Measurements from ENCODE around the gene LAG3.

Gene LAG3

GRCh38 chr12:6790496-6791150, 18.3 kb downstream of the LAG3 start:
- no peak for DNase-seq (ENCODE audit: low read depth)

GRCh38 chr12:6791931-6792520, 19.7 kb downstream of the LAG3 start:
- DNase-seq (ENCODE audit: low read depth), result no peak

- DNase-seq (ENCODE audit: low read depth), result no peak
Observed at GRCh38 chr12:6792522-6793201, 20.3 kb downstream of the LAG3 start.

GRCh38 chr12:6795088-6795487, 22.8 kb downstream of the LAG3 start:
- no peak for DNase-seq (ENCODE audit: low read depth)

- DNase-seq (ENCODE audit: low read depth), result no peak
Observed at GRCh38 chr12:6796576-6796975, 24.3 kb downstream of the LAG3 start.

- DNase-seq (ENCODE audit: low read depth), result no peak
Observed at GRCh38 chr12:6799147-6799546, 26.8 kb downstream of the LAG3 start.

- no peak for DNase-seq (ENCODE audit: low read depth)
Observed at GRCh38 chr12:6807170-6807569, 34.9 kb downstream of the LAG3 start.

GRCh38 chr12:6809056-6809455, 36.7 kb downstream of the LAG3 start:
- no peak for DNase-seq (ENCODE audit: low read depth)

- DNase-seq (ENCODE audit: low read depth), result no peak
Observed at GRCh38 chr12:6810758-6811157, 38.4 kb downstream of the LAG3 start.

- no peak for DNase-seq (ENCODE audit: low read depth)
Observed at GRCh38 chr12:6813363-6813762, 41.0 kb downstream of the LAG3 start.

- no peak for DNase-seq (ENCODE audit: low read depth)
Observed at GRCh38 chr12:6816598-6816997, 44.3 kb downstream of the LAG3 start.

- DNase-seq (ENCODE audit: low read depth), result no peak
Observed at GRCh38 chr12:6817098-6817497, 44.8 kb downstream of the LAG3 start.

- no peak for DNase-seq (ENCODE audit: low read depth)
Observed at GRCh38 chr12:6817662-6818157, 45.4 kb downstream of the LAG3 start.

GRCh38 chr12:6818222-6818621, 45.9 kb downstream of the LAG3 start:
- DNase-seq (ENCODE audit: low read depth), result no peak

- no peak for DNase-seq (ENCODE audit: low read depth)
Observed at GRCh38 chr12:6818645-6819044, 46.3 kb downstream of the LAG3 start.

GRCh38 chr12:6819106-6820030, 47.0 kb downstream of the LAG3 start:
- no peak for DNase-seq (ENCODE audit: low read depth)

GRCh38 chr12:6820166-6820565, 47.8 kb downstream of the LAG3 start:
- no peak for DNase-seq (ENCODE audit: low read depth)

GRCh38 chr12:6821591-6822425, 49.5 kb downstream of the LAG3 start, which contains the start of gene GPR162:
Gene GPR162, plus strand, starts transcription at chr12:6821821. Its CDS starts 2,078 bp downstream, at chr12:6823899.
- peak; percentile 35 for DNase-seq (ENCODE audit: low read depth)

GRCh38 chr12:6822426-6823135, 50.3 kb downstream of the LAG3 start:
- DNase-seq (ENCODE audit: low read depth), result no peak
